Measurements from ENCODE around the gene ENDOD1. TPM values are rescaled to one million over a fixed set of nuclear protein-coding genes. Genes with fewer than 3 reads are reported as not detected.

Gene ENDOD1
- total and polyA plus RNA-seq, 2 donors from 2014 or later = 19.3 to 69.0 TPM

DNA sequence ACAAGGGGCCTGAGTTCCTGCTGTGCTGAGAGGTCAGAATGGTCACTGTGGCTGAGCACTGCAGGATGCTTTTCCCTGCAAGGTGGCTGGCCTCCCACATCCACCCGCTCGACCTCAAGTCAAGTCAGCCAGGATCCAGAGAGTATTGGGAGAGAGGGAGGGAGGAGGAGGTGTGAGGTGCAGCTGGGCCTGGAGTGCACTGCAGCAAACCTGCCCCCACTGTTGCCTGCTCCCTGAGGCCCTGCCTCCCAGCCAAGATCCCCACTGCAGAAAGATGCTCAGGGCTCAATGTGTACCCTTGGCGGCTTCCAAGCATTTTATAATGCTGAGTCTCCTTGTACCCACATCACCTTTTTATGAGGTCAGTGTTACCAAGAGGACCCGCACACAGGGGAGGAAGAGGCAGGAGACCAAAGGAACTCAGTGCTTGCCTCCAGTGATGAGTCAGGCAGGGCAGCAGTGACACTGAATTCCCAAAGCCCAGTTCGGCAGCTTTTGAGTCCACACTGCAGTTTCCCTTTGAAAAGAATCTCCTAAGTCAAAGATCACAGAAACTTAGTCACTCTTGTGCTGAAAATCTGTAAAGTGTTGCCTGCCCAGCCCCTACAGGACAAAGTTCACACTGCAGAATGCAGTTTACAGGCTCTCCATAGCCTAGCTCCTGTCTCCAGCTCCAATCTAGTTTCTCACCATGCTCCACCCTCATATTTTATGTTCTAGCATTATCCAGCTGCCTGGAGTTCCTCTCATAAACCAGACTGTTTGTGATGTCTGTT is 3.1 kb downstream of the ENDOD1 start:
- no peak overlapping the region for H3K4me3 ChIP-seq (ENCODE audit: low read length in 3 of 3)
- TF ChIP-seq, protein P1, sequence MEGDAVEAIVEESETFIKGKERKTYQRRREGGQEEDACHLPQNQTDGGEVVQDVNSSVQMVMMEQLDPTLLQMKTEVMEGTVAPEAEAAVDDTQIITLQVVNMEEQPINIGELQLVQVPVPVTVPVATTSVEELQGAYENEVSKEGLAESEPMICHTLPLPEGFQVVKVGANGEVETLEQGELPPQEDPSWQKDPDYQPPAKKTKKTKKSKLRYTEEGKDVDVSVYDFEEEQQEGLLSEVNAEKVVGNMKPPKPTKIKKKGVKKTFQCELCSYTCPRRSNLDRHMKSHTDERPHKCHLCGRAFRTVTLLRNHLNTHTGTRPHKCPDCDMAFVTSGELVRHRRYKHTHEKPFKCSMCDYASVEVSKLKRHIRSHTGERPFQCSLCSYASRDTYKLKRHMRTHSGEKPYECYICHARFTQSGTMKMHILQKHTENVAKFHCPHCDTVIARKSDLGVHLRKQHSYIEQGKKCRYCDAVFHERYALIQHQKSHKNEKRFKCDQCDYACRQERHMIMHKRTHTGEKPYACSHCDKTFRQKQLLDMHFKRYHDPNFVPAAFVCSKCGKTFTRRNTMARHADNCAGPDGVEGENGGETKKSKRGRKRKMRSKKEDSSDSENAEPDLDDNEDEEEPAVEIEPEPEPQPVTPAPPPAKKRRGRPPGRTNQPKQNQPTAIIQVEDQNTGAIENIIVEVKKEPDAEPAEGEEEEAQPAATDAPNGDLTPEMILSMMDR (IDR thresholded peaks at IDR 0.05; ENCODE audit: borderline replicate concordance, extremely low read depth, insufficient read depth) = peak; percentile 42
- no peaks in the 10 kb centered on the region for H3K27me3 ChIP-seq (ENCODE audit: control insufficient read depth, insufficient read depth, low read length)
- peak overlapping the region in 1 of 3 donors; percentile 37 for H3K9ac ChIP-seq (ENCODE audit: low read length in 3 of 3)
- no peaks in the 10 kb centered on the region for H3K36me3 ChIP-seq (ENCODE audit: control insufficient read depth in 2 of 3, insufficient read depth in 3 of 3, low read length in 3 of 3)
- H3K9me3 ChIP-seq (ENCODE audit: control insufficient read depth in 2 of 3, insufficient read depth in 1 of 3, low read length in 3 of 3) = no peaks in the 10 kb centered on the region
- H3K27ac ChIP-seq (ENCODE audit: low read depth in 2 of 2, low read length in 2 of 2) = peak overlapping the region; percentile 8 to 35
- DNase-seq (peak in 1 of 5 donors; percentile 37), FAIRE-seq (no peak)
- intact Hi-C loops (cut with DNase I) = no loop called here
- H3K4me1 ChIP-seq (ENCODE audit: control insufficient read depth in 2 of 3, insufficient read depth in 2 of 3, low read depth in 1 of 3, low read length in 3 of 3) = peaks cover 0 to 28% (median 13%) of the 10 kb centered on the region in 3 donors

DNA sequence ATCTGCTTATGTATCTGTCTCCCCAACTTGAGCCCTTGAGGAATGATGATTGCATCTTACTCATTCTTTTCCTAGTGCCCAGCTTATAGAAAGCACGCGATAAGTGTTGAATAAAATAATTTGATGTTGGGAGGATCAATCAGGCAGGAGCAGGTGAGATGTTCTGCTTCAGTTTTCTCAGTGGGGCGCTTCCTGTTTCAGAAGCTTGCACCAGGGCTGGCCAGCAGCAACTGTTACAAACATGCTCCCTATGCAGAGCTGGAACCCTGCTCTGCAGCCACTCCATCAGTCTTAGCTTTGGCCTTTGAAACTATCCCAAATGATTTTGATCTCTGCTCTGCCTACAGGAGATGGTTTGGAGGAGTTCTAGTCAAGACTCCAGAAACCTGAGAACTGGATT is 3.9 kb downstream of the ENDOD1 start:
- FAIRE-seq (no peak), DNase-seq (no peak)
- no peak overlapping the region for H3K4me3 ChIP-seq (ENCODE audit: low read length in 3 of 3)
- no peak overlapping the region for H3K27ac ChIP-seq (ENCODE audit: low read depth in 2 of 2, low read length in 2 of 2)
- H3K9ac ChIP-seq (ENCODE audit: low read length in 3 of 3) = no peak overlapping the region
- peaks cover 0 to 28% (median 13%) of the 10 kb centered on the region in 3 donors for H3K4me1 ChIP-seq (ENCODE audit: control insufficient read depth in 2 of 3, insufficient read depth in 2 of 3, low read depth in 1 of 3, low read length in 3 of 3)
- H3K9me3 ChIP-seq (ENCODE audit: control insufficient read depth in 2 of 3, insufficient read depth in 1 of 3, low read length in 3 of 3) = no peaks in the 10 kb centered on the region
- TF ChIP-seq, protein P1 (IDR thresholded peaks at IDR 0.05; ENCODE audit: borderline replicate concordance, extremely low read depth, insufficient read depth) = no peak
- no peaks in the 10 kb centered on the region for H3K27me3 ChIP-seq (ENCODE audit: control insufficient read depth, insufficient read depth, low read length)
- intact Hi-C loops (cut with DNase I) = no loop called here
- H3K36me3 ChIP-seq (ENCODE audit: control insufficient read depth in 2 of 3, insufficient read depth in 3 of 3, low read length in 3 of 3) = no peaks in the 10 kb centered on the region

DNA sequence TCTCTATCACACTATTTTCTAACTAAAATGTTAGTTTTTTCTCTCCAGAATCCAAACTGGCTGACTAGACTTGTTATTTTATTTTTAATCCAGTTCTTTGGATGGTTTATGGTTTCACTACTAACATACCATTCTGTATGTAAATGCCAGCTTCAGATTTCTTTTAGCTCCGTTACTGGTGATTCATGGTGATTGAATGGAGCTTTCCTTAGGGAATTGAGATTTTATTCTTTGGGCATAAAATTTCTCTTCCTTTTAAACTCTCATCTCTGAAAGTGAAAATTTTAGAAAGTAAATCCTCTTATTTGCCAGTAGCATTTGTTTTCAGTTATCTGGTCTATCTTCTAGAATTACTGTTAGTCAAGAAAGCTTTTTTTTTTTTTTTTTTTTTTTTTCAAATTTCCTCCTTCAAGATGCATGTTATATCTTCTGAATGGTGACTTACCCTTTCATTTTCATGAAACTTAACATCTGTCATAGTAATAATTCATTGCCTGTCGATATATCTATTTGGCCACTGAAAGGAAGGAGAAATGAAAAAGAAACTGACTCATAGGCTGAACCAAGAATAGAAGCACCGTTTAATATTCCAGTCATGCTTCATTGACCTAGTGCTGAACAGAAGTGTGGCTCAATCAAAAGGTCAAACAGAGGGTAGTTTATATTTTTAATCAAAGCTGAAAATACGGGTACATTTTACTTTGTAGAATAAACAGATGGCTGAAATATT is 6.4 kb downstream of the ENDOD1 start:
- H3K4me1 ChIP-seq (ENCODE audit: control insufficient read depth in 2 of 3, insufficient read depth in 2 of 3, low read depth in 1 of 3, low read length in 3 of 3) = peaks cover 0 to 24% (median 6%) of the 10 kb centered on the region in 3 donors
- DNase-seq = no peak

More for the DNA sequence above, 6.4 kb downstream of the ENDOD1 start:
- H3K36me3 ChIP-seq (ENCODE audit: control insufficient read depth in 2 of 3, insufficient read depth in 3 of 3, low read length in 3 of 3) = no peaks in the 10 kb centered on the region
- H3K9ac ChIP-seq (ENCODE audit: low read length in 3 of 3) = no peak overlapping the region
- no peaks in the 10 kb centered on the region for H3K9me3 ChIP-seq (ENCODE audit: control insufficient read depth in 2 of 3, insufficient read depth in 1 of 3, low read length in 3 of 3)
- TF ChIP-seq, protein P1 (IDR thresholded peaks at IDR 0.05; ENCODE audit: borderline replicate concordance, extremely low read depth, insufficient read depth) = no peak
- no peaks in the 10 kb centered on the region for H3K27me3 ChIP-seq (ENCODE audit: control insufficient read depth, insufficient read depth, low read length)
- no peak overlapping the region for H3K4me3 ChIP-seq (ENCODE audit: low read length in 3 of 3)
- intact Hi-C loops (cut with DNase I) = no loop called here
- H3K27ac ChIP-seq (ENCODE audit: low read depth in 2 of 2, low read length in 2 of 2) = no peak overlapping the region
- peak; percentile 84 for FAIRE-seq

Data from kidney (tissue), 14 donors.